Measurements from ENCODE around the gene MAP1LC3B.

DNA sequence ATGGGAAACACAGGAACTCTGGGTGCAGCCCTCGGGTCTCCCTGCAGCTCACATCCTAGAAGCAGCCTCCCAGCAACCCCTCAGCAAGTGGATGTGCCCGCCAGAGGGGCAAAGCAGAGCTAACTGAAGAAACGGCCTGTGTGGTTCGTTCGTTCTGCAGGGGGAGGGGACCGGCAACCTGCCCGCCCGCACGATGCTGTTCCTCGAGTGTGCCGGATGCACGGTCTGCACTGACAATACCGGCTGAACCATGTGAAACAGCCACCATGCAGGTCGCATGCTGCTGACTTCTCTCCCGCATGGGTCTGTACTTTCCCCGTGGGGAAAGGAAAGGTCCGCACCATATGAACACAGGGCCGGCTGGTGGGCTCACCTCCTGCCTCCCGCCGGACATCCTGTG lies 49.6 kb upstream of the MAP1LC3B start:
- TF ChIP-seq EZH2 (IDR thresholded peaks at IDR 0.05; ENCODE audit: insufficient read depth, poor library complexity, severe bottlenecking) = no peak
- no peak for TF ChIP-seq EZH2phosphoT487 (IDR thresholded peaks at IDR 0.05; ENCODE audit: insufficient read depth, low read depth)

All from GM23248 (cell line).